GM04504 (cell line): ENCODE data around the gene MESP2.

Experiments used
- DNase-seq: peaks from one replicate; pipeline ENCODE4 v3.0.0-alpha.2; 2012; ENCODE audit warnings: low read depth

The MESP2 gene

DNA sequence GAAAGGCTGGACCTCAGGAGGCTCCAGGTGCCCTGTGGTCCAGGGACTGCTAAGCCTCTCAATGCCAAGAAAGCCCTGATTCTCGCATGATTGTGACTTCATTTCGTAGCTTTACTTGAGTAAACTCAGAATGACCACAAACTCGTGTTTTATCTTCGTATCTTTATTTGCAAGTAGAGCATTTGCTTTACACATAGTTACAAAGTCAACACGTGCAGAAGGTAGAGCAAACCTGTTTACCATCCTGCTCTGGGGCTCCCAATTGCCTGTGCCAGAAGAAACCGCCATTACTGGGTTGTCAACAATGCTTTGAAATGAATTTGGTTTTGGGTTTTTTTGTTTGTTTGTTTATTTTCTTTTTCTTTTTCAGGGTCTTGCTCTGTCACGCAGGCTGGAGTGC is 19.2 kb upstream of the MESP2 start:
- DNase-seq = no peak

- no peak for DNase-seq
Observed at GRCh38 chr15:89758283-89758682, 17.8 kb upstream of the MESP2 start.

GRCh38 chr15:89758981-89759380 is 17.2 kb upstream of the MESP2 start:
- DNase-seq = no peak

GRCh38 chr15:89759835-89760234 is 16.3 kb upstream of the MESP2 start:
- DNase-seq = no peak

DNA sequence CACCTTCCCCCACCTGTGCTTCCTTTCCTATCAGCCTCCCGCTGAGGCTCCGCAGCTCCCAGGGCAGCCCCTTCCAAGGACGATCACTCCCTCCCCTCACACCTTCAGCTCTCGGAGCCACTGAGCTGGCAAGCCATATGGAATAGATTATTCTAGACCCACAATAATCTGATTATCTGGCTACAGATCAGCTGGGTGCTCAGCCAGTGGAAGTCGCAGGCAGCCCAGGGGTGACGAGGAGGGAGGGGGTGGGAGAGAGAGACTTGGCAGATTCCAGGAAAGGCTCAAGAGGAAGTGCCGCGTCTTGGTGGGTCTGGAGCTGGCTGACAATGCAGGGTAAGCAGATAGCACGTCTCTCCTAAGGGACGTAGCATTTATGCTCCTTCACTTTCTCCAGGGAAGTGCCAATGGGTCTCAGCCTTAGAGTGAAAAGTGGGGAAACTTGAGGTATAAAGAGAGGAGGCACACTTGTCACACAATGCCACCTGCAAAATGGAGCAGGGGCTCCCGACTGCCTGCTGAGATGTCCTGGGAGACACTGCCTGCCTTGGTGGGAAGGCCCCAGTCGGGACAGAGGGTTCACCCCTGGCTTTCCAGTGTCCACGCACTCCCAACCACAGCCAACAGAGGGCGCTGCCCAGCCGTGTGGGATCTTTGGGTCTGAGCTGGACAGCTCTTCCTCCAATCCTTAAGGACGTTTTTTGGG is 15.7 kb upstream of the MESP2 start:
- peak; percentile 44 for DNase-seq

DNA sequence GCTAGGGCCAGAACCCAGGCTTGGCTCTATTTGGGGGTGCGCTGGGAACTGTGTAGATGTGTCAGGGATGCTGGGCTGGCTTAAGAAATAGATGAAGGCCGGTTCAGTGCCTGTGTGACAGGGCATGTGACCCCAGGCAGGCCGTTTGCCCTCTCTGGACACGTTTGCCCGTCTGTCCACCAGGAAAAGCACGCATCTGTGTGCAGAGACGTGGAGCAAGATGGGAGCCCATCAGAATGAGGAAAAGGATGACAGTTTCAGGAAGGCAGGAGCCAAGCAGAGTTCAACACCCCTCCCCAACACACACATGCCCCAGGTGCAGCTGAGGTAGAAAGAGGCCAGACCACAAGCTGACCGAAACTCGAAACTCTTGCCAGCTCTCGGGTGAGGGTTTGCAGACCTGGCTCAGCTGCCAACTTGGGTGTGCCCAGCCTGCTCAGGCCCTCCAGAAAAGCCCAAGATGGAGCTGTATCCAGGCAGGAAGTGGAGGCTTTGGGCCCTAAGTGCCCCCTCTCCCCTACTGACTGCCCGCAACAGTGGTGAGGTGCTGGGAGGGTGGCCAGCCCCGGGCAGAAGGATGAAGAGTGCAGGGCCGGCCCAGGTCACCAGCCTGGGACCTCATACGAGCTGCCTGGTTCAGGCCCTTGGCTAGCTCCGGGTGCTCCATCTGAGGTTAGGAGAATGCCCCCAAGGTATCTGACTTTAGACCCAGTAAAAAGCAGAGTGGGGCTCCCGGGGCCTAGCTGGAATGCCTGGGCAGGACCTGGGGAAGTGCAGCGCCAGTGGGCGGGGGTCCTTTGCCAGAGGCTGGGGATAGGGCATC is 14.9 kb upstream of the MESP2 start:
- no peak for DNase-seq

DNA sequence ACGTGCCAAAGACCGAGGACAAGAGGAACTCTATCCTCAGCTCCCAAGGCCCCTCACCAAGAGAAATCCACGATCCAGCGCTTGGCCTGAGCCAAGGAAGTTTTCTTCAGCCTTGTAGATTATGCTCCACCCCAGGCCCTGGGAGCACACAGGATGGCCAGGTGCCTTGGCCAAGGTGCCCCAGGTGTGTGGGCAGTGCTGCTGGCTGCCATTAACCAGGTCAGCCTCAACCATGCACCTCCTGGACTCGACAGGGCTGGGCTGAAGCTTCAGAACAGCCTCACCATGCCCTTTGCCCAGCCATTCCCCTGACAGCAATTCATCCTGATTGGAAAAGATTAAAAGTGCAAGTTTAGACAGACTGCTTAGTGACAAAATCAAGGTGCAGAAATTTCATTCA is 14.2 kb upstream of the MESP2 start:
- no peak for DNase-seq

DNA sequence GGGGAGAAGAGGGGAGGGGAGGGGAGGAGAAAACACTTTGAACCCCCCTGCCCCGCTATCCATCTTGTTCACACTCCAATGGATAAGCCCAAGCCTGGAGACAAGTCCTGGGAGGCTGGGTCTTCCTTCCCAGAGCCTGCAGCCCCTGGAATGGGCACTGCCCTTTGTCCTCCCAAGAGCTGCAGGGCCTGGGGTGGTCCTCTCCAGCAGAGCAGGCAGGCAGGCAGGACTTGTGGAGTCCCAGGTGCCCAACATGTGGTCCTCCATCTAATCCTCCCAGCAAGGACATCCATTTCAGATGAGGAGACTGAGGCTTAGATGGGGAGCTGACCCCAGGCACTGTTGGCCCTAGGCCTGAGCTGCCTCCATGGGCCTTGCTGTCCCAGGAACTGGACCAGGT is 10.4 kb upstream of the MESP2 start:
- no peak for DNase-seq

DNA sequence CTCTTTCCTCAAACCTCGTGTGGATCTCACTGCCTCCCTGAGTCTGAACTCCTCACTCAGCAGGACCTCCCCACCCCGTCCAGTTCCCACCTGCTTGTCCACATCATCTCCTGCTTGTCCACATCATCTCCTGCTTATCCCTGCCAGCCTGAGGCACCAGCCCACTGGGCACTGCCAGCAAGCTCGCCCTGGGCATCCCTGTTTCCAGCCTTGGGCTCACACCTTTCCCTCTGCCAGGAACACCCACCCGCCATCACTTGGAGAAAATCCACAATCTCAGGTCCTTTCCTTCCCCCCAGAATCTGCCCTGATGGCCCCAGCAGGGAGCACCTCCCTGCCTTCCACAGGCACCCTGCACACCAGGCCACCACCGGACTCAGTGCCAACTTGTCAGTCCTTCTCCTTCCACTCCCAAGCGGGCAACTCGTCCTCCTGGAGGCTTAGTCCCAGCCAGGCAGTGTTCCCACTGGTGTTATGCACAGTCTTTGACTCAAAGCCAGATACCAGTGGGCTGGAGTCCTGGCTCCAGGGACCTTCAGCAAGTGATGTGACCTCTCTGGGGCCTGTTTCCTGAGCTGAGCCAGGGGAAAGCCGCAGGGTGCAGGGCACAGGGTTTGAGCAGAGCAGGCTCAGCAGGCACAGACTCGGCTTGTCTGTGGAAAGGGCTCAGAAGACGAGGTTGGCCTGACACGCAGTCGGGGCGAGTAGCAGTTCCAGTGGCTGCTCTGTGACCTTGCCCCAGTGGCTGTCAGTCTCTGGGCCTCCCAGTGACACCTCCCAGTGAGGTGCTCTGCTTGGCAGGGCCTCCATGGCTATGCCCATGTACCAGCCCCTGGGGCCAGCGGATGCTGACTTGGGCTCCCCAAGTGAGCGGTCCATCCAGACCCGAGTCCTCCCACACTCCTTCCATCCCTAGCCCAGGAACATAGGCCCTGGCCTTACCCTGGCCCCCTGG is 9.5 kb upstream of the MESP2 start:
- DNase-seq = no peak

- no peak for DNase-seq
Observed at GRCh38 chr15:89767411-89767915, 8.7 kb upstream of the MESP2 start.

DNA sequence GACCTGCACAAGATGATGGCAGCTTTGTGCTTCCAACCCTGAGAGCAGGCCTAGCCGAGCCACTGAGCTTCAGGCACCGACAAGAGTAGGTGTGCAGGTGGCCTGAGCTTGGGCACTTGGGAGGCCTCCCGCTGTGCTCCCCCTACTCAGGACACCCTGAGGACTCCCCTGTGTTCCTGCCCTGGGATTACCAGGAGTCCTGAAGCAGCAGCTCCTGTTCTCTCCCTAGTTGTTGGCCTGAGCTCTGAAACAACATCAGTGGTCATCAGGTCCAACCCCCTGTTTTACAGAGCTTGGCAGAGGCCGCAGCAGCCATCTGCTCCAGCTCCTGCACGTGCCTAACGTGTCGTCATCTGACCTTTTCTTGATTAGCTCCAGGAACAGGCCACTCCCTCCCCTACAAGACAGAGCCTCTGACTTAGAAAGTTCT is 8.0 kb upstream of the MESP2 start:
- peak; percentile 34 for DNase-seq

DNA sequence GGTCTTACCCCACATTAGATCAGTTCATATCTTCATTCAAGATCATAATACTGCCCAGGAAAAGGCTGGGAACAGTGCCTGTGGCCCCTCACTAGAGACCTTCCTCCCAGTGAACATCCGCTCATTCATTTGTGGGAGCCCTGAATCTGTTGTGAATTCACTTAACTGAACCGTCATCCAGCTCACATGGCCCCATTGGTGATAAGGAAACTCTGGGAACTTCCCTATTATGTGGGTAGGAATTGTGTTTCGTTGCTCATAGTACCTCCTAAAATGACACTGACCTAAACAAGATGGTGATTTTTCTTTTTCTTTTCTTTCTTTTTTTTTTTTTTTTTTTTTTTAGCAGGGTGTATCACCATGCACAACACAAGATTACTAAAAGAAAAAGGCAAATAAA is 6.8 kb upstream of the MESP2 start:
- DNase-seq = no peak

- no peak for DNase-seq
Observed at GRCh38 chr15:89770041-89770440, 6.1 kb upstream of the MESP2 start.

DNA sequence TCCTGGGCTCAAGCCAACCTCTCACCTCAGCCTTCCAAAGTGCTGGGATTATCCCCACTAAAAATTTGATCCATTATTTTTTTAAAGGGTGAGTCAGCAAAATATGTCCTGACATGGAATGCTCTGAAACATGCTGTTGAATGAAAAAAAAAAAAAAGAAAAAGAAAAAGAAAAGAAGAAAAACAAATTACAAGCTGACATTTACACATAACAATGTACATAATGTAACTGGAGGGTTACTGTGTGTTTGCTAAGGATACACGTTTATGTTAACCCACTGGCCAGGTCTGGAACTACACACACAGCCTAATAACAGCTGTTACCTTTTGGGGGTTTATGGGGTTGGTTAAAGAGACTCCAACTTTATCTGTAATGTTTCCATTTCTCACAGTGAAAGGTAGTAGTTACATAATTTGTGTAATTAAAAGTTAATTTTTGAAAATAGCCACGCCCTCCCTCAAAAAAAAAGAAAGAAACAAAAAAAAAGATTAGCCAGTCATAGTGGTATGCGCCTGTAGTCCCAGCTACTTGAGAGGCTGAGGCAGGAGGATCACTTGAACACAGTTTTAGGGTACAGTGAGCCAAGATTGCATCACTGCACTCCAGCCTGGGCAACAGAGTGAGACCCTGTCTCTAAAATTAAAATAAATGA is 3.1 kb upstream of the MESP2 start:
- DNase-seq = no peak

- DNase-seq = no peak
Observed at GRCh38 chr15:89774492-89774891, 1.6 kb upstream of the MESP2 start.

GRCh38 chr15:89775815-89776214 is 317 bp upstream of the MESP2 start:
- no peak for DNase-seq

DNA sequence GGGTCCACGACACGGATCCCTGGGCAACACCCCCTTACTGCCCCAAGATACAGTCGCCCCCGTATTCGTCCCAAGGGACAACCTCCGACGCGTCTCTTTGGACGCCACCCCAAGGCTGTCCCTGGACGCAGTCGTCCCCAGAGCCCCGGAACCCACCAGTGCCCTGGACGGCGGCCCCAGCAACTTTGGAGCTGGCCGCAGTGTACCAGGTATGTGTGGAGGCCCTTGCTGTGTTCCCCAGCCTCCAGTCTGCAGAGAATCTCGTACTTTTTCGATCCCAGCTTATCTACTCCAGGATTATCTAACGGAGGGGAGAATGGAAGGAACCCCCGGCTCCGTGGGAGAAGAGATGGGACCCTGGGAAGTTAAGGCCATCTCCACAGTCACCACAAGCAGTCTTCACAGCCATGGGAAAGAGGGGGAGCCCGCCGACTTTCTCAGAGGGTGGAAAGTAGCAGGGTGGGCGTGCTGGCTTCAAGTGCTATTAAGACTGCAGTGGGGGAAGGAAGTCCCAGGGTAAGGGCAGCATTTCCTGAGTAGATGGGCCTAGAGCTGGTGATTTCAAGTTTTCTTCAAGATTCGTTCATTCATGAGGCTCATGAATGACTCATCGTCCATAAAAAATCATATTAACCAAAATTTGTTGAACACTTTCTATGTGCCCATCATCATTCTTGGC is 1.1 kb downstream of the MESP2 start:
- no peak for DNase-seq

DNA sequence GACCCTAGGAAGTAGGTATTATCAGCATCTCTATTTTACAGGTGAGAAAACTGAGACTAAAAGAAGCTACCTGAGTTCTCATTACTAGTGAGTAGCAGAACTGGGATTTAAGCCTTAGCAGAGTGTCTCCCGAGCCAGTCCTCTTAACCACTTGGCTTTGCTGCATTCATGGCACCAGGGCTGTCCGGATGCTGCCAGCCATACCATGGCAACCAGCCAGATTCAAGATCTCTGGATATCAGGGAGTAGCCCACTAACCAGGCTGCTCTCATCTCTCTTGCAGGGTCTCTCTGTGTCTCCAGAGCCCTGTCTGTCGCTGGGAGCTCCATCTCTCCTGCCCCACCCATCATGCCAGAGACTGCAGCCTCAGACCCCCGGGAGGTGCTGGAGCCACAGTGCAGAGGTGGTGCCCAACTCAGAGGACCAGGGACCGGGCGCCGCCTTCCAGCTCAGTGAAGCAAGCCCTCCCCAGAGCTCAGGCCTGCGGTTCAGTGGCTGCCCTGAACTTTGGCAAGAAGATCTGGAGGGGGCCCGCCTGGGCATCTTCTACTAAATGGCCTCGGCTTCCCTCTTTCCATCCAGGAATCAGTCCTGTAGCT is 1.7 kb downstream of the MESP2 start:
- no peak for DNase-seq

DNA sequence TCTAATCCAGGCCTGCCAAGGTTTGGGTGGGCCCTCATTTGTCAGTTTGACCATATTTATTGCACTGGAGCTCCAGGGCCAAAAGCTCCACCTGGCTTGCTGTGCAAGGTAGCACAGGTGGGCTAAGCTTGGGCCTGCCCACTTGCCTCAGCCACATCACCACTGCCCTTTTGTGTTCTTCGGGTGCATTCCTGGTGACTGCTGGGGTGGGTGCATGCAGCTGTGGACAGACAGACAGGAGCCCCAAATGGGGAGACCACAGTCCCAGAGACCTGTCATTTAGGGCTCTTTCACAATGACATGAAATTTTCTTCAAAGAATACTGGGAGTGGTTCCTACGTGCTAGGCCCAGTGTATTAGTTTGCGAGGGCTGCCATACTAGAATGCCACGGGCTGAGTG is 2.7 kb downstream of the MESP2 start:
- no peak for DNase-seq

- no peak for DNase-seq
Observed at GRCh38 chr15:89780601-89781000, 4.5 kb downstream of the MESP2 start.

- DNase-seq = no peak
Observed at GRCh38 chr15:89781055-89781454, 4.9 kb downstream of the MESP2 start.
